OCI-LY7 (cell line): ENCODE measurements around the gene COBL.

Experiments used
- EZH2phosphoT487 ChIP-seq: fragments of 200-600 bp; sonication (generic); IDR thresholded peaks from 2 replicates; pipeline ENCODE4 v1.6.1; 2018; ENCODE audit warnings: low read depth, borderline replicate concordance, mild to moderate bottlenecking, mixed run types, antibody characterized with exemption, low read length, moderate library complexity, mixed read lengths
- TF ChIP-seq, protein P1 (sequence below): fragments of 200-600 bp; sonication (generic); conservative IDR thresholded peaks from 2 replicates; pipeline ENCODE4 v1.5.1; 2014; ENCODE audit warnings: mild to moderate bottlenecking, antibody characterized with exemption, low read length, moderate library complexity, mixed read lengths

DNA sequence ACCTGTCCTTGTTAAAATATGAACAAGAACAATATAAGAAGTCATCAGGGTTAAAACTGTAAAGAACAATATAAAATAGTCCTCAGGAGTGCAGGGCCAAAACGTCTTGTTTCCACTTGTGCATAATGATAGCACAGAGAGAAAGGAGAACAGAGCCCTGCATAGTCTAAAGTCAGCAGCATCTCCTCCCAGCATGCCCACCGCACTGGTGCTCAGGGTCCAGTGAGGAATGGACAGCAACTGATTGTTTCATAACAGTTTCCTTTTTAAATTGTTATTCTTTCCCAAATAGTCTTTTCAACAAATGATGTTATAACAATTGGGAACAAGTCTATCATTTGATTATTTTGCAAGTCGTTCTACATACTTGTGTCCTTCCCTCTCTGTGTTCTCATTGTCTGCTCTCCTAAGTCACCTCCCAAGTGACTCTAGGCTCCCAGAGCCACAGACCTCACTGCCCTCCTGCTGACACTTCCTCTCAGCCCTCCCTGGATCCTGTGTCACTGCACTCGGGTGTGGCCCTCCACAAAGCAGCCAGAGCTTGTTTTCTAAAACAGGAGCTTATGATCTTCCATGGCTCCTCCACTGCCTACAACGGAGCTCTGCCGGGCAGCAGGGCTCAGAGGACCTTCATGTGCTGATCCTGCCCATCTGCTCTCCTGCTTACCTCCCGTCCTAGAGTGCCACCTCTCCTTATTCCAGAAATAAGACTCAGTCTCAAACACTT, 27.6 kb downstream of the COBL start:
- TF ChIP-seq, protein P1, sequence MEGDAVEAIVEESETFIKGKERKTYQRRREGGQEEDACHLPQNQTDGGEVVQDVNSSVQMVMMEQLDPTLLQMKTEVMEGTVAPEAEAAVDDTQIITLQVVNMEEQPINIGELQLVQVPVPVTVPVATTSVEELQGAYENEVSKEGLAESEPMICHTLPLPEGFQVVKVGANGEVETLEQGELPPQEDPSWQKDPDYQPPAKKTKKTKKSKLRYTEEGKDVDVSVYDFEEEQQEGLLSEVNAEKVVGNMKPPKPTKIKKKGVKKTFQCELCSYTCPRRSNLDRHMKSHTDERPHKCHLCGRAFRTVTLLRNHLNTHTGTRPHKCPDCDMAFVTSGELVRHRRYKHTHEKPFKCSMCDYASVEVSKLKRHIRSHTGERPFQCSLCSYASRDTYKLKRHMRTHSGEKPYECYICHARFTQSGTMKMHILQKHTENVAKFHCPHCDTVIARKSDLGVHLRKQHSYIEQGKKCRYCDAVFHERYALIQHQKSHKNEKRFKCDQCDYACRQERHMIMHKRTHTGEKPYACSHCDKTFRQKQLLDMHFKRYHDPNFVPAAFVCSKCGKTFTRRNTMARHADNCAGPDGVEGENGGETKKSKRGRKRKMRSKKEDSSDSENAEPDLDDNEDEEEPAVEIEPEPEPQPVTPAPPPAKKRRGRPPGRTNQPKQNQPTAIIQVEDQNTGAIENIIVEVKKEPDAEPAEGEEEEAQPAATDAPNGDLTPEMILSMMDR, result no peak
- no peak for TF ChIP-seq EZH2phosphoT487
